CD14-positive monocyte (primary cell): Measurements from ENCODE around the gene SLC25A30. TPM values are rescaled to one million over a fixed set of nuclear protein-coding genes. Genes with fewer than 3 reads are reported as not detected.

ENCODE experiments used
- DNase-seq, 3 donors: peaks; one replicate each; pipeline ENCODE4 v3.0.0-alpha.2; 2011 to 2022
- H2AFZ ChIP-seq: 2 replicates; pipeline ENCODE4 v1.6.0; 2012; ENCODE audit warnings: mild to moderate bottlenecking, low read depth, low read length, inconsistent platforms; ENCODE audit not compliant: insufficient read depth, poor library complexity, severe bottlenecking
- H3K27ac ChIP-seq, 2 donors: 1 replicate in 1 of 2; 2 replicates in 1 of 2; pipeline ENCODE4 v1.5.1; 2012 to 2013; ENCODE audit warnings: low read length in 2 of 2, control low read depth in 1 of 2, inconsistent platforms in 1 of 2, low read depth in 1 of 2, mild to moderate bottlenecking in 1 of 2
- H3K27me3 ChIP-seq, 2 donors: one replicate each; pipeline versions ENCODE4 v1.6.0 to v1.6.1; 2011 to 2013; ENCODE audit warnings: low read length in 2 of 2; ENCODE audit not compliant: control insufficient read depth in 2 of 2, insufficient read depth in 2 of 2
- H3K36me3 ChIP-seq, 2 donors: replicated peaks in 1 of 2; 1 replicate in 1 of 2; 2 replicates in 1 of 2; pipeline versions ENCODE4 v1.5.1 to v1.6.1; 2012 to 2013; ENCODE audit warnings: low read length in 2 of 2, control low read depth in 1 of 2, inconsistent platforms in 1 of 2, mild to moderate bottlenecking in 1 of 2; ENCODE audit not compliant: insufficient read depth in 2 of 2, control insufficient read depth in 1 of 2
- H3K4me1 ChIP-seq, 2 donors: 1 replicate in 1 of 2; 2 replicates in 1 of 2; pipeline versions ENCODE4 v1.5.1 to v1.6.1; 2012 to 2013; ENCODE audit warnings: low read length in 2 of 2, control low read depth in 1 of 2, inconsistent platforms in 1 of 2, mild to moderate bottlenecking in 1 of 2, moderate library complexity in 1 of 2; ENCODE audit not compliant: insufficient read depth in 2 of 2, control insufficient read depth in 1 of 2
- H3K4me2 ChIP-seq: replicated peaks from 2 replicates; pipeline ENCODE3; 2012; ENCODE audit warnings: low read length, moderate library complexity, mild to moderate bottlenecking; ENCODE audit not compliant: poor library complexity, severe bottlenecking; ENCODE audit errors: extremely low read depth
- H3K4me3 ChIP-seq, 3 experiments: fragments of 200-600 bp in 1 of 3; sonication (generic) in 1 of 3; replicated peaks in 1 of 3; 1 replicate in 2 of 3; 2 replicates in 1 of 3; pipeline ENCODE4 v1.5.1; 2011 to 2013; ENCODE audit warnings: low read length in 3 of 3, mild to moderate bottlenecking in 3 of 3, control low read depth in 2 of 3, low read depth in 2 of 3, inconsistent platforms in 1 of 3, moderate library complexity in 1 of 3
- H3K79me2 ChIP-seq: 2 replicates; pipeline ENCODE4 v1.6.0; 2012; ENCODE audit warnings: mild to moderate bottlenecking, control low read depth, inconsistent platforms, low read length, moderate library complexity; ENCODE audit not compliant: insufficient read depth
- H3K9ac ChIP-seq: 2 replicates; pipeline ENCODE4 v1.6.0; 2017; ENCODE audit warnings: low read length, mild to moderate bottlenecking; ENCODE audit not compliant: insufficient read depth, poor library complexity, severe bottlenecking
- H3K9me3 ChIP-seq, 2 donors: replicated peaks in 1 of 2; 1 replicate in 1 of 2; 2 replicates in 1 of 2; pipeline versions ENCODE4 v1.5.1 to v1.6.1; 2012 to 2013; ENCODE audit warnings: low read length in 2 of 2, control low read depth in 1 of 2; ENCODE audit not compliant: control insufficient read depth in 1 of 2, insufficient read depth in 1 of 2
- H4K20me1 ChIP-seq: 2 replicates; pipeline ENCODE4 v1.6.0; 2012; ENCODE audit warnings: mild to moderate bottlenecking, low read length, control low read depth, moderate library complexity; ENCODE audit not compliant: insufficient read depth
- H3K27ac Mint-ChIP-seq, 7 donors: one replicate each; pipeline ENCODE4 v1.8.0; 2020; ENCODE audit warnings: mild to moderate bottlenecking in 7 of 7, mixed read lengths in 7 of 7, moderate library complexity in 6 of 7, inconsistent platforms in 2 of 7
- H3K27me3 Mint-ChIP-seq, 3 donors: one replicate each; pipeline ENCODE4 v1.8.0; 2021 to 2022; ENCODE audit warnings: low read depth in 3 of 3, mild to moderate bottlenecking in 3 of 3, mixed read lengths in 3 of 3, moderate library complexity in 3 of 3, inconsistent platforms in 1 of 3
- H3K36me3 Mint-ChIP-seq, 2 donors: one replicate each; pipeline ENCODE4 v1.8.0; 2020; ENCODE audit warnings: mixed read lengths in 2 of 2, inconsistent platforms in 1 of 2, mild to moderate bottlenecking in 1 of 2
- H3K4me1 Mint-ChIP-seq: one replicate; pipeline ENCODE4 v1.8.0; 2020; ENCODE audit warnings: mild to moderate bottlenecking, mixed read lengths
- H3K4me3 Mint-ChIP-seq, 2 donors: one replicate each; pipeline ENCODE4 v1.8.0; 2020; ENCODE audit warnings: mild to moderate bottlenecking in 2 of 2, mixed read lengths in 2 of 2, moderate library complexity in 1 of 2
- H3K9me3 Mint-ChIP-seq, 7 donors: one replicate each; pipeline ENCODE4 v1.8.0; 2020 to 2022; ENCODE audit warnings: mixed read lengths in 7 of 7, mild to moderate bottlenecking in 6 of 7, moderate library complexity in 6 of 7, inconsistent platforms in 2 of 7
- CTCF ChIP-seq: fragments of 200-600 bp; IDR thresholded peaks from one replicate; pipeline ENCODE4 v1.8.0; 2022; ENCODE audit warnings: antibody characterized with exemption, mild to moderate bottlenecking
- WGBS: methylation state at CpG from one replicate; pipeline ENCODE4 v1.1.5; 2013; ENCODE audit warnings: missing lambda C conversion rate; ENCODE audit not compliant: insufficient coverage; 5-methylcytosine and 5-hydroxymethylcytosine counted together
- intact Hi-C, 2 donors: fragments of 100-400 bp; cut with micrococcal nuclease; formaldehyde crosslinking; loops; one replicate each; pipeline versions ENCODE4 v1.15.0 to v1.15.1; 2023
- polyA minus RNA-seq: library from RNA; depleted of rRNA, polyadenylated mRNA; stranded (reverse); fragments of >200 nt; gene quantifications from 2 replicates; pipeline ENCODE4 v1.2.3, GENCODE V29; 2012
- polyA plus RNA-seq, 3 donors: library from polyadenylated mRNA; depleted of rRNA in 1 of 3; unstranded in 2 of 3; stranded (reverse) in 1 of 3; fragments of 300-500 nt in 2 of 3; fragments of >200 nt in 1 of 3; fragmentation: Illumina TruSeq in 2 of 3; gene quantifications; 1 replicate in 2 of 3; 2 replicates in 1 of 3; pipeline ENCODE4 v1.2.3, GENCODE V29; 2012 to 2021
- total RNA-seq, 12 experiments: library from RNA in 1 of 12; stranded (reverse) in 1 of 12; fragments of 120-200 nt in 1 of 12; gene quantifications; one replicate each; pipeline ENCODE4 v1.2.4 and lab custom pipeline; 2013 to 2026; ENCODE audit warnings: mixed read lengths in 6 of 12, inconsistent platforms in 1 of 12

SLC25A30 gene, protein sequence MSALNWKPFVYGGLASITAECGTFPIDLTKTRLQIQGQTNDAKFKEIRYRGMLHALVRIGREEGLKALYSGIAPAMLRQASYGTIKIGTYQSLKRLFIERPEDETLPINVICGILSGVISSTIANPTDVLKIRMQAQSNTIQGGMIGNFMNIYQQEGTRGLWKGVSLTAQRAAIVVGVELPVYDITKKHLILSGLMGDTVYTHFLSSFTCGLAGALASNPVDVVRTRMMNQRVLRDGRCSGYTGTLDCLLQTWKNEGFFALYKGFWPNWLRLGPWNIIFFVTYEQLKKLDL
- 12.5 TPM for total RNA-seq (2013)
- polyA plus RNA-seq (10 to 100 TPM in 1 of 3 donors, 1 to 10 TPM in 1, under 1 TPM in 1; 0.92 to 14.0 (median 2.3) TPM), polyA minus RNA-seq (5.3 and 12.6 TPM in 2 replicates), total RNA-seq (lab: John Stamatoyannopoulos, UW) (5.5 to 23.8 (median 17.6) reads per million in 11 experiments)

GRCh38 chr13:45417790-45418534 is at the start of gene SLC25A30:
Gene SLC25A30, minus strand, starts transcription at chr13:45418373. Its CDS starts 6,948 bp downstream, at chr13:45411425.
- peak within 1 kb of the TSS; percentile 93 to 98 (median 97) for H3K27ac Mint-ChIP-seq
- H3K36me3 Mint-ChIP-seq = peaks cover 0 to 2% of the 10 kb centered on the region in 2 donors
- Histone ChIP-seq H3K9me3 (no peaks in the 10 kb centered on the region), H3K27me3 (no peaks in the 10 kb centered on the region), H3K9ac (peak within 1 kb of the TSS; percentile 94), H3K4me2 (peak within 1 kb of the TSS; percentile 90), H2AFZ (peak within 1 kb of the TSS; percentile 95), H3K27ac (peak within 1 kb of the TSS; percentile 81 to 95), H4K20me1 (peaks cover 14% of the 10 kb centered on the region), H3K79me2 (peaks cover 46% of the 10 kb centered on the region), H3K36me3 (no peaks in the 10 kb centered on the region), H3K4me1 (peaks cover 19 to 44% of the 10 kb centered on the region in 2 donors), H3K4me3 (peak within 1 kb of the TSS; percentile 76 to 87 (median 80))
- H3K27me3 Mint-ChIP-seq = peaks cover 0 to 3% (median 2%) of the 10 kb centered on the region in 3 donors
- intact Hi-C loops = loop anchor here (5.0 kb wide), 2 partner anchors 49 to 76 kb away; partner anchors contain the start of gene TPT1 (in 2 of the 2)
- DNase-seq = peak; percentile 83 to 89 (median 87)
- WGBS = under 1% methylated on average over 62 of the region's 64 CpGs
- no peaks in the 10 kb centered on the region for H3K9me3 Mint-ChIP-seq
- H3K4me1 Mint-ChIP-seq = peaks cover 23% of the 10 kb centered on the region
- no peak for TF ChIP-seq CTCF
- peak within 1 kb of the TSS; percentile 88 to 96 for H3K4me3 Mint-ChIP-seq

DNA sequence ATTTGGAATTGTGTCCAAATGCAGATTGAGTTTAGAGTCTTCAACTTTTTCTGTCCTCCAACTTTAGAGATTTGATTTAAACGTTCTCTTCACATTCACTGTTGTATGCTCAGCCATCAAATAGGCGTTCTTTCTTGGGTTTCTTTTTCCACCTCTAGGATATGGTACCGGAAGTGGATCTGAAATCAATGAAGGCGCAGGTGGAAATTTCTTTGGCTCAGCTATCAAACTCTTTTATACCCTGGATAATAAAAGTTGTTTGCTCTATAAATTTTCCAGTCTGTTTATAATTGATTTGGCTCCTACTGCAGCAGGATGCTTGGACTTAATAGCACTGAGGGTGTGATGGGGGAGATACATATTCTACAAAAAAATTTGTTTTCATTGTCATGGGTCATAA is 48.2 kb upstream of the SLC25A30 start:
- H3K27ac Mint-ChIP-seq = peak overlapping the region in 3 of 7 donors; percentile 32 to 65 (median 45)
- H3K9me3 ChIP-seq = no peaks in the 10 kb centered on the region
- peaks cover 52% of the 10 kb centered on the region for H4K20me1 ChIP-seq
- H3K4me1 ChIP-seq = peaks cover 27 to 31% of the 10 kb centered on the region in 2 donors
- no peaks in the 10 kb centered on the region for H3K36me3 ChIP-seq
- H3K4me2 ChIP-seq = peak overlapping the region; percentile 98
- H3K9me3 Mint-ChIP-seq = peaks cover 0 to 3% (median 0%) of the 10 kb centered on the region in 7 donors
- H3K4me1 Mint-ChIP-seq = peaks cover 39% of the 10 kb centered on the region
- no peak overlapping the region for H3K9ac ChIP-seq
- no peak overlapping the region for H3K4me3 ChIP-seq
- H3K27me3 ChIP-seq = no peaks in the 10 kb centered on the region
- peaks cover 9 to 11% of the 10 kb centered on the region in 2 donors for H3K36me3 Mint-ChIP-seq
- peaks cover 74% of the 10 kb centered on the region for H3K79me2 ChIP-seq
- DNase-seq = no peak
- H3K27ac ChIP-seq = no peak overlapping the region
- no CpG with 5 or more reads among the region's 4 CpGs for WGBS
- TF ChIP-seq CTCF = no peak
- H2AFZ ChIP-seq = no peak overlapping the region
- peak overlapping the region; percentile 49 to 94 for H3K4me3 Mint-ChIP-seq
- H3K27me3 Mint-ChIP-seq = peaks cover 0 to 2% (median 0%) of the 10 kb centered on the region in 3 donors
- intact Hi-C loops = loop anchor here (5.0 to 10.0 kb wide), 2 partner anchors 49 to 122 kb away; partner anchors contain the start of genes SLC25A30 (in 2 of the 2) and TPT1 (in 1 of the 2)
